Kidney tubule cell (primary cell): ENCODE measurements around the gene PAK1.
A peak's percentile ranks its signal among the peaks of the same experiment; 100 is the strongest.

Source experiments
- DNase-seq: peaks from one replicate; pipeline ENCODE4 v3.0.0-alpha.2; 2018; ENCODE audit warnings: low spot score

Gene PAK1

GRCh38 chr11:77436506-77436905, 37.4 kb downstream of the PAK1 start:
- no peak for DNase-seq

- no peak for DNase-seq
These were observed 37.9 kb downstream of the PAK1 start for GRCh38 chr11:77435972-77436371.

GRCh38 chr11:77431813-77432212, 42.1 kb downstream of the PAK1 start:
- no peak for DNase-seq

GRCh38 chr11:77428598-77428997, 45.3 kb downstream of the PAK1 start:
- DNase-seq, result no peak

GRCh38 chr11:77425346-77425745, 48.5 kb downstream of the PAK1 start:
- DNase-seq, result no peak

GRCh38 chr11:77424644-77425043, 49.2 kb downstream of the PAK1 start:
- no peak for DNase-seq

- DNase-seq, result no peak
These were observed 50.3 kb downstream of the PAK1 start for GRCh38 chr11:77423624-77424023.

- DNase-seq, result no peak
These were observed 51.2 kb downstream of the PAK1 start for GRCh38 chr11:77422687-77423086.

- DNase-seq, result no peak
These were observed 52.7 kb downstream of the PAK1 start for GRCh38 chr11:77421041-77421723.

GRCh38 chr11:77418971-77419597, 54.8 kb downstream of the PAK1 start:
- peak; percentile 45 for DNase-seq

- DNase-seq, result no peak
These were observed 55.5 kb downstream of the PAK1 start for GRCh38 chr11:77418155-77418970.

- no peak for DNase-seq
These were observed 57.5 kb downstream of the PAK1 start for GRCh38 chr11:77416357-77416756.

GRCh38 chr11:77413850-77414460, 59.9 kb downstream of the PAK1 start:
- DNase-seq, result no peak

GRCh38 chr11:77412814-77413213, 61.1 kb downstream of the PAK1 start:
- no peak for DNase-seq

- DNase-seq, result peak; percentile 87
These were observed 62.0 kb downstream of the PAK1 start for GRCh38 chr11:77411717-77412441.

- no peak for DNase-seq
These were observed 62.7 kb downstream of the PAK1 start for GRCh38 chr11:77411137-77411707.

- DNase-seq, result no peak
These were observed 63.6 kb downstream of the PAK1 start for GRCh38 chr11:77410076-77410827.

- DNase-seq, result no peak
These were observed 64.8 kb downstream of the PAK1 start for GRCh38 chr11:77409046-77409445.

- peak; percentile 85 for DNase-seq
These were observed 66.3 kb downstream of the PAK1 start for GRCh38 chr11:77407613-77408012.

GRCh38 chr11:77406396-77406795, 67.5 kb downstream of the PAK1 start:
- no peak for DNase-seq

- DNase-seq, result no peak
These were observed 70.7 kb downstream of the PAK1 start for GRCh38 chr11:77403211-77403610.
